Mammary epithelial cell (primary cell): ENCODE data around the gene LRP5.

ENCODE experiments used
- EZH2 ChIP-seq: IDR thresholded peaks from 2 replicates; pipeline ENCODE4 v1.6.1; 2012; ENCODE audit warnings: low read length, inconsistent platforms, borderline replicate concordance
- TF ChIP-seq, protein P1 (sequence below), 2 donors: IDR thresholded peaks in 1 of 2; conservative IDR thresholded peaks in 1 of 2; 2 replicates each; pipeline ENCODE4 v1.5.1; 2011 to 2012; ENCODE audit warnings: inconsistent platforms in 2 of 2, low read length in 2 of 2, mild to moderate bottlenecking in 2 of 2, control low read depth in 1 of 2, low read depth in 1 of 2; ENCODE audit not compliant: insufficient read depth in 1 of 2; ENCODE audit errors: extremely low read depth in 1 of 2

DNA sequence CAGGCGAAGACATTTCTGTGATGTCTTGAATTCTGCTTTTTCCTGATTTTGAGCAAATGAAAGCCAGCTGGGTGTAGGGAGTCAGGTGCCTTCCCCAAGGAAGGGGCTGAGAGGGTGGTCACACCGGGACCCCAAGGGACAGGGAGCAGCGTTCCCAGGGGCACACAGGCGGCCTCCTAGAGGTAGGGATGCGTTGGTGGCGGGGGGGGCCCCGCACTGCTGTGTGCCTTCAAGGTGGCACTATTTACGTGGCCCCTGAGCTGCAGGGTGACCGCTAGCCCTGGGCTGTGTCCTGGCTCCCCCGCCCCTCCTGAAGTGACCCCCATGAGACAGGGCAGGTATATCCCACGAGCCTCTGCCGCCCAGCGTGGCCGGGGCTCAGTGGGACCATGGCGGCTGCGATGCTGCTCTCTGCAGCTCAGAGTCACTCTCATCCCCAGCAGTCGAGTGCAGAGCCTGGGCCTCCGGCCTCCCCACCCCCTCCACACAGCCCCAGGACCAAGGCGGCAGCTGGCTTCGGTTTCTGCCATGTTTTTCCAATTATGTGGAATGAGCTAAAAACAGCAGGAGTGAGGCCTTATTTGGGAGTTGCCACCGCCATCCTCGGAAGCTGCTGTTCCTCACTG, 60.9 kb downstream of the LRP5 start:
- TF ChIP-seq EZH2, result no peak
- TF ChIP-seq, protein P1, sequence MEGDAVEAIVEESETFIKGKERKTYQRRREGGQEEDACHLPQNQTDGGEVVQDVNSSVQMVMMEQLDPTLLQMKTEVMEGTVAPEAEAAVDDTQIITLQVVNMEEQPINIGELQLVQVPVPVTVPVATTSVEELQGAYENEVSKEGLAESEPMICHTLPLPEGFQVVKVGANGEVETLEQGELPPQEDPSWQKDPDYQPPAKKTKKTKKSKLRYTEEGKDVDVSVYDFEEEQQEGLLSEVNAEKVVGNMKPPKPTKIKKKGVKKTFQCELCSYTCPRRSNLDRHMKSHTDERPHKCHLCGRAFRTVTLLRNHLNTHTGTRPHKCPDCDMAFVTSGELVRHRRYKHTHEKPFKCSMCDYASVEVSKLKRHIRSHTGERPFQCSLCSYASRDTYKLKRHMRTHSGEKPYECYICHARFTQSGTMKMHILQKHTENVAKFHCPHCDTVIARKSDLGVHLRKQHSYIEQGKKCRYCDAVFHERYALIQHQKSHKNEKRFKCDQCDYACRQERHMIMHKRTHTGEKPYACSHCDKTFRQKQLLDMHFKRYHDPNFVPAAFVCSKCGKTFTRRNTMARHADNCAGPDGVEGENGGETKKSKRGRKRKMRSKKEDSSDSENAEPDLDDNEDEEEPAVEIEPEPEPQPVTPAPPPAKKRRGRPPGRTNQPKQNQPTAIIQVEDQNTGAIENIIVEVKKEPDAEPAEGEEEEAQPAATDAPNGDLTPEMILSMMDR (conservative IDR thresholded peaks at IDR 0.05 in 1 of 2, IDR thresholded peaks at IDR 0.05 in 1 of 2; ENCODE audit: extremely low read depth in 1 of 2, insufficient read depth in 1 of 2, low read depth in 1 of 2, low read length in 2 of 2), result no peak
